HEK293 (cell line): ENCODE results near the gene NT5C2.

Source experiments
- CTCF ChIP-seq: fragments of 450-650 bp; formaldehyde crosslinking; IDR thresholded peaks from 2 replicates; pipeline ENCODE4 v1.5.1; 2016; ENCODE audit warnings: missing biosample characterization, missing genetic modification characterization
- SP2 ChIP-seq: fragments of 450-650 bp; formaldehyde crosslinking; IDR thresholded peaks from 2 replicates; pipeline ENCODE4 v1.5.1; 2016; ENCODE audit warnings: missing biosample characterization, missing genetic modification characterization
- ZNF610 ChIP-seq: fragments of 450-650 bp; formaldehyde crosslinking; IDR thresholded peaks from 2 replicates; pipeline ENCODE4 v1.5.1; 2016; ENCODE audit warnings: missing biosample characterization, missing genetic modification characterization, borderline replicate concordance
- ZNF830 ChIP-seq: fragments of 450-650 bp; IDR thresholded peaks from 2 replicates; pipeline ENCODE4 v1.5.0; 2018; ENCODE audit warnings: missing biosample characterization, missing genetic modification characterization, low read depth, mild to moderate bottlenecking, moderate library complexity
- TF ChIP-seq, protein P1 (sequence below): fragments of 450-650 bp; formaldehyde crosslinking; IDR thresholded peaks from 2 replicates; pipeline ENCODE4 v1.5.1; 2016; ENCODE audit warnings: missing biosample characterization, missing genetic modification characterization
- TF ChIP-seq, protein P2 (sequence below): fragments of 450-650 bp; formaldehyde crosslinking; IDR thresholded peaks from 2 replicates; pipeline ENCODE4 v1.5.1; 2016; ENCODE audit warnings: missing biosample characterization, missing genetic modification characterization, borderline replicate concordance
- TF ChIP-seq, protein P3 (sequence below): fragments of 450-650 bp; formaldehyde crosslinking; IDR thresholded peaks from 2 replicates; pipeline ENCODE4 v1.5.1; 2016; ENCODE audit warnings: missing biosample characterization, missing genetic modification characterization
- TF ChIP-seq, protein P4 (sequence below): fragments of 450-650 bp; IDR thresholded peaks from 2 replicates; pipeline ENCODE4 v1.5.1; 2018; ENCODE audit warnings: missing biosample characterization, mild to moderate bottlenecking, missing genetic modification characterization

DNA sequence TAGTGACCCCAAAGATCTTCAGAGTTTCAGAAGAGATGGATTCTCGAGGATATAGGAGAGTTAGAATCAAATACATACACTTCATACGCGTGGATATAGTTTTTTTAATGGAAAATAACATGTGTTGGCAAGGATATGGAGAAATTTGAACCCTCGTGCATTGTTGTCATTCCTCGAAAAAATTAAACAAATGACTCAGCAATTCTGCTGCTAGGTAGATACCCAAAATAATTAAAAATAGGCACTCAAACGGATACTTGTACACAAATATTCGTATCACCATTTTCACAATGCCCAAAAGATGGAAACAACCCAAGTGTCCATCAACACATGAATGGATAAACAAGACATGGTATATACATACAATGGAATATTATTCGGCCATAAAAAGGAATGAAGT, 5.6 kb upstream of the NT5C2 start:
- TF ChIP-seq, protein P1, sequence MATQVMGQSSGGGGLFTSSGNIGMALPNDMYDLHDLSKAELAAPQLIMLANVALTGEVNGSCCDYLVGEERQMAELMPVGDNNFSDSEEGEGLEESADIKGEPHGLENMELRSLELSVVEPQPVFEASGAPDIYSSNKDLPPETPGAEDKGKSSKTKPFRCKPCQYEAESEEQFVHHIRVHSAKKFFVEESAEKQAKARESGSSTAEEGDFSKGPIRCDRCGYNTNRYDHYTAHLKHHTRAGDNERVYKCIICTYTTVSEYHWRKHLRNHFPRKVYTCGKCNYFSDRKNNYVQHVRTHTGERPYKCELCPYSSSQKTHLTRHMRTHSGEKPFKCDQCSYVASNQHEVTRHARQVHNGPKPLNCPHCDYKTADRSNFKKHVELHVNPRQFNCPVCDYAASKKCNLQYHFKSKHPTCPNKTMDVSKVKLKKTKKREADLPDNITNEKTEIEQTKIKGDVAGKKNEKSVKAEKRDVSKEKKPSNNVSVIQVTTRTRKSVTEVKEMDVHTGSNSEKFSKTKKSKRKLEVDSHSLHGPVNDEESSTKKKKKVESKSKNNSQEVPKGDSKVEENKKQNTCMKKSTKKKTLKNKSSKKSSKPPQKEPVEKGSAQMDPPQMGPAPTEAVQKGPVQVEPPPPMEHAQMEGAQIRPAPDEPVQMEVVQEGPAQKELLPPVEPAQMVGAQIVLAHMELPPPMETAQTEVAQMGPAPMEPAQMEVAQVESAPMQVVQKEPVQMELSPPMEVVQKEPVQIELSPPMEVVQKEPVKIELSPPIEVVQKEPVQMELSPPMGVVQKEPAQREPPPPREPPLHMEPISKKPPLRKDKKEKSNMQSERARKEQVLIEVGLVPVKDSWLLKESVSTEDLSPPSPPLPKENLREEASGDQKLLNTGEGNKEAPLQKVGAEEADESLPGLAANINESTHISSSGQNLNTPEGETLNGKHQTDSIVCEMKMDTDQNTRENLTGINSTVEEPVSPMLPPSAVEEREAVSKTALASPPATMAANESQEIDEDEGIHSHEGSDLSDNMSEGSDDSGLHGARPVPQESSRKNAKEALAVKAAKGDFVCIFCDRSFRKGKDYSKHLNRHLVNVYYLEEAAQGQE (tag by site-specific recombination), result no peak
- TF ChIP-seq CTCF (tag by site-specific recombination) (no peak), ZNF610 (tag by site-specific recombination) (no peak), SP2 (tag by site-specific recombination) (no peak), ZNF830 (tag by site-specific recombination) (no peak)
- TF ChIP-seq, protein P2, sequence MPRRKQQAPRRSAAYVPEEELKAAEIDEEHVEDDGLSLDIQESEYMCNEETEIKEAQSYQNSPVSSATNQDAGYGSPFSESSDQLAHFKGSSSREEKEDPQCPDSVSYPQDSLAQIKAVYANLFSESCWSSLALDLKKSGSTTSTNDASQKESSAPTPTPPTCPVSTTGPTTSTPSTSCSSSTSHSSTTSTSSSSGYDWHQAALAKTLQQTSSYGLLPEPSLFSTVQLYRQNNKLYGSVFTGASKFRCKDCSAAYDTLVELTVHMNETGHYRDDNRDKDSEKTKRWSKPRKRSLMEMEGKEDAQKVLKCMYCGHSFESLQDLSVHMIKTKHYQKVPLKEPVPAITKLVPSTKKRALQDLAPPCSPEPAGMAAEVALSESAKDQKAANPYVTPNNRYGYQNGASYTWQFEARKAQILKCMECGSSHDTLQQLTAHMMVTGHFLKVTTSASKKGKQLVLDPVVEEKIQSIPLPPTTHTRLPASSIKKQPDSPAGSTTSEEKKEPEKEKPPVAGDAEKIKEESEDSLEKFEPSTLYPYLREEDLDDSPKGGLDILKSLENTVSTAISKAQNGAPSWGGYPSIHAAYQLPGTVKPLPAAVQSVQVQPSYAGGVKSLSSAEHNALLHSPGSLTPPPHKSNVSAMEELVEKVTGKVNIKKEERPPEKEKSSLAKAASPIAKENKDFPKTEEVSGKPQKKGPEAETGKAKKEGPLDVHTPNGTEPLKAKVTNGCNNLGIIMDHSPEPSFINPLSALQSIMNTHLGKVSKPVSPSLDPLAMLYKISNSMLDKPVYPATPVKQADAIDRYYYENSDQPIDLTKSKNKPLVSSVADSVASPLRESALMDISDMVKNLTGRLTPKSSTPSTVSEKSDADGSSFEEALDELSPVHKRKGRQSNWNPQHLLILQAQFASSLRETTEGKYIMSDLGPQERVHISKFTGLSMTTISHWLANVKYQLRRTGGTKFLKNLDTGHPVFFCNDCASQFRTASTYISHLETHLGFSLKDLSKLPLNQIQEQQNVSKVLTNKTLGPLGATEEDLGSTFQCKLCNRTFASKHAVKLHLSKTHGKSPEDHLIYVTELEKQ (tag by site-specific recombination), result no peak
- TF ChIP-seq, protein P3, sequence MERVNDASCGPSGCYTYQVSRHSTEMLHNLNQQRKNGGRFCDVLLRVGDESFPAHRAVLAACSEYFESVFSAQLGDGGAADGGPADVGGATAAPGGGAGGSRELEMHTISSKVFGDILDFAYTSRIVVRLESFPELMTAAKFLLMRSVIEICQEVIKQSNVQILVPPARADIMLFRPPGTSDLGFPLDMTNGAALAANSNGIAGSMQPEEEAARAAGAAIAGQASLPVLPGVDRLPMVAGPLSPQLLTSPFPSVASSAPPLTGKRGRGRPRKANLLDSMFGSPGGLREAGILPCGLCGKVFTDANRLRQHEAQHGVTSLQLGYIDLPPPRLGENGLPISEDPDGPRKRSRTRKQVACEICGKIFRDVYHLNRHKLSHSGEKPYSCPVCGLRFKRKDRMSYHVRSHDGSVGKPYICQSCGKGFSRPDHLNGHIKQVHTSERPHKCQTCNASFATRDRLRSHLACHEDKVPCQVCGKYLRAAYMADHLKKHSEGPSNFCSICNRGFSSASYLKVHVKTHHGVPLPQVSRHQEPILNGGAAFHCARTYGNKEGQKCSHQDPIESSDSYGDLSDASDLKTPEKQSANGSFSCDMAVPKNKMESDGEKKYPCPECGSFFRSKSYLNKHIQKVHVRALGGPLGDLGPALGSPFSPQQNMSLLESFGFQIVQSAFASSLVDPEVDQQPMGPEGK, result no peak
- TF ChIP-seq, protein P4, sequence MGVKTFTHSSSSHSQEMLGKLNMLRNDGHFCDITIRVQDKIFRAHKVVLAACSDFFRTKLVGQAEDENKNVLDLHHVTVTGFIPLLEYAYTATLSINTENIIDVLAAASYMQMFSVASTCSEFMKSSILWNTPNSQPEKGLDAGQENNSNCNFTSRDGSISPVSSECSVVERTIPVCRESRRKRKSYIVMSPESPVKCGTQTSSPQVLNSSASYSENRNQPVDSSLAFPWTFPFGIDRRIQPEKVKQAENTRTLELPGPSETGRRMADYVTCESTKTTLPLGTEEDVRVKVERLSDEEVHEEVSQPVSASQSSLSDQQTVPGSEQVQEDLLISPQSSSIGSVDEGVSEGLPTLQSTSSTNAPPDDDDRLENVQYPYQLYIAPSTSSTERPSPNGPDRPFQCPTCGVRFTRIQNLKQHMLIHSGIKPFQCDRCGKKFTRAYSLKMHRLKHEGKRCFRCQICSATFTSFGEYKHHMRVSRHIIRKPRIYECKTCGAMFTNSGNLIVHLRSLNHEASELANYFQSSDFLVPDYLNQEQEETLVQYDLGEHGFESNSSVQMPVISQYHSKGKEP (tag by site-specific recombination), result no peak
